ENCODE data around the gene CAMK2B.
A peak's percentile ranks its signal among the peaks of the same experiment; 100 is the strongest.

Gene CAMK2B

GRCh38 chr7:44325201-44325671 lies at the start of gene CAMK2B:
Gene CAMK2B (minus strand): TSS chr7:44325594. CDS start chr7:44325421, 173 bp downstream.
- FAIRE-seq, result no peak
- TF ChIP-seq POLR2A (IDR thresholded peaks at IDR 0.05; ENCODE audit: low read depth, low read length), result no peak
- DNase-seq (ENCODE audit: insufficient read length, low spot score), result no peak

- TF ChIP-seq POLR2A (IDR thresholded peaks at IDR 0.05; ENCODE audit: low read depth, low read length), result no peak
- DNase-seq (ENCODE audit: insufficient read length, low spot score) (no peak), FAIRE-seq (no peak)
Observed at GRCh38 chr7:44374007-44374763, 48.8 kb upstream of the CAMK2B start.

- FAIRE-seq, result no peak
- DNase-seq (ENCODE audit: insufficient read length, low spot score), result no peak
- no peak for TF ChIP-seq POLR2A (IDR thresholded peaks at IDR 0.05; ENCODE audit: low read depth, low read length)
Observed at GRCh38 chr7:44373418-44373740, 48.0 kb upstream of the CAMK2B start.

DNA sequence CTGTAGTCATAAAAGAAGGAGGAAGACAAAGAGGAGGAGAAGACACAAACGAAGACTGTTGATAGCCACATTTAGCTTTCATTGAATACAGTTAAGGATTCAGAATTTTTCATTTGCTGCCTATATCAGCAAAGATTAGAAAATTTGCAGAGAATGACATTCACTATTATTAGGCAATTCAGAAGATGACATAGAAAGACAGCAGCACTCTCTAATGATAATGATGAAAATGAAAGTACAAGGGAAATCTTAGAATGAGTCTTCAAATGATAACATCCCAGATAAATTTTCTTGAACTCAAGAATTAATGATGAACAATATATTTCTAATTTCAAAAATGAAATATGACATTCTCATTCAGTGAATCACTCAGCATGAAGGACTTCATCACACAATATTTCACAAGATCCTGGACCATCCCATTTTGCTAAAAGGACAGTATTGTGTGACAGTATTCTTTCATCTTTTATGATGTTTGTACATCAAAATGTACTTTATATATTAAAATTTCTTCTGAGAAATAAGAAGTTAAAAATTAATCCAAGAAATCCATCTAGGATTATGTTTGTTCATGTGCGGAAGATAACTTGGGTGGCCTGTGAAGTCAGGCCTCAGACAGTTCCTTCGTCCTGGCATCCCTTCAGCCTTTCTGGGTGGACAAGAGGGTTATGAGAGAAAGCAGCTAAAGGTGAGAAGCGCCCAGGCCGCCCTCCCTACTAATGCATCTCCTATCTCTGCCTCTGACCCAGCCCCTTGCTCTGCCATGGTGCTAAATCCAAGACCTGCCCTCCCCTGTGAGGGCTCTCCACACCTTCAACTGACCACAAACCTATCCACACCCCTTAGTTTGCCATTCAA lies 47.4 kb upstream of the CAMK2B start:
- no peak for DNase-seq (ENCODE audit: insufficient read length, low spot score)
- FAIRE-seq, result no peak
- TF ChIP-seq POLR2A (IDR thresholded peaks at IDR 0.05; ENCODE audit: low read depth, low read length), result no peak

DNA sequence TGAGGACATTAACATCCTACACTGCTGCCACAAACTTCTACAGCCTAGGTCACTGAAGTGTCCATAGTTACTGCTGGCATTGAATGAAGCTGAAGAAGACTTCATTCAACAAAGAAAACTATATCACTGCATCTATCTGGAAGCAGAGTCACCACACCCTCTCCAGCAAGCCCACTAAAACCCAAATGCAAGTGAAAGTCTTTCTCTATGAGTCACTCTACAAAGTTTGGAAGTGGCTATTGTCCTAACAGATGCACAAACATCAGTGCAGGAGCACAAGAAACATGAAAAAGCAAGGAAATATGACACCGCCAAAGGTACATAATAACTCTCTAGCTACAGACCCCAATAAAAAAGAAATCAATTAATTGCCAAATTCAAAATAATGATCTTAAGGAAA lies 43.5 kb upstream of the CAMK2B start:
- DNase-seq (ENCODE audit: insufficient read length, low spot score) (no peak), FAIRE-seq (peak; percentile 83)
- TF ChIP-seq POLR2A (IDR thresholded peaks at IDR 0.05; ENCODE audit: low read depth, low read length), result no peak

DNA sequence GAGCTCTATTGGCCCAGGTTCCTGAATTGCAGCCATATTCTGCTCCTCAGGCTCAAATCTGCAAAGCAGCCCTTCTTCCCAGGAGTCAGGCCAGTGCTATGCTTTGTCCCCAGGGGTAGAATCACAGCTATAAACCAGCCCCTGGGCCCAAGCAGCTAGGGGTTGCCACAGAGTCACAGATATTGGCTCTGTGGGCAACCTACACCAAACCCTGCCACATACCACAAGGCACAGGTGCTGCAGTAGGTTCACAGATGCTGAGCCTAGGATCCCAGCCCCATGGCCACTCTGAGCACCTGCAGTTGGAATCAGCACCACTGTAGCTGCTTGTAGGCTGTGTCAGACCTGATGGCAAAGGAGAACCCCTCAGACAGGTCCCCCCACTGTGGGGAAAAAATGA lies 43.1 kb upstream of the CAMK2B start:
- FAIRE-seq (no peak), DNase-seq (ENCODE audit: insufficient read length, low spot score) (no peak)
- TF ChIP-seq POLR2A (IDR thresholded peaks at IDR 0.05; ENCODE audit: low read depth, low read length), result no peak

DNA sequence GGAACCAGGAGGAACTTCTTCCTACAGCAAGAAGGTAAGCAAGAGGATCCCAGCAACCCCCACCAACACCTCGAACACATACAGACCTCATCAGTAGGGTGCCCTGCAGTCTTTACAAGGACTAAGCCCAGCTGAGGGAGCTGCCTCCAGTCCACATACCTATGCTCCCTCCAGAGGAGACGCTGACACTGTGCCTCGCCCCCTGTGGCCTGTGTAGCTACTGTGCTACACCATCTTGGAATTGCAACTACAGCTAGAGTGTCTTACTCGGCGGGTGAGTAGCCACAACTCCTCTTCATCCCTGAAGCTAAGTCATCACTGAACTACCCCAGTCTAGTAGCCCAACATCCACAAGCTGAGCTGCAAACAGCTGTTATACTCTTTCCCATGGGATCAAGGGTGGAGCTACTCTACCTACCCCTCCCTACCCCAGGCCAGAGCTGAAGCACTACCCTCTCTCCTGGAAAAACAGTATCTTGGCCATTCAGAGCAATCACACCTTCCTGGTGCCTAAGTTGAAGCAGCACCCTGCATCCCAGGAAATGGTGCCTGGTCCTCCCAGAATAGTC lies 42.2 kb upstream of the CAMK2B start:
- DNase-seq (ENCODE audit: insufficient read length, low spot score) (no peak), FAIRE-seq (no peak)
- no peak for TF ChIP-seq POLR2A (IDR thresholded peaks at IDR 0.05; ENCODE audit: low read depth, low read length)

GRCh38 chr7:44366986-44367385 lies 41.6 kb upstream of the CAMK2B start:
- FAIRE-seq (no peak), DNase-seq (ENCODE audit: insufficient read length, low spot score) (no peak)
- TF ChIP-seq POLR2A (IDR thresholded peaks at IDR 0.05; ENCODE audit: low read depth, low read length), result no peak

DNA sequence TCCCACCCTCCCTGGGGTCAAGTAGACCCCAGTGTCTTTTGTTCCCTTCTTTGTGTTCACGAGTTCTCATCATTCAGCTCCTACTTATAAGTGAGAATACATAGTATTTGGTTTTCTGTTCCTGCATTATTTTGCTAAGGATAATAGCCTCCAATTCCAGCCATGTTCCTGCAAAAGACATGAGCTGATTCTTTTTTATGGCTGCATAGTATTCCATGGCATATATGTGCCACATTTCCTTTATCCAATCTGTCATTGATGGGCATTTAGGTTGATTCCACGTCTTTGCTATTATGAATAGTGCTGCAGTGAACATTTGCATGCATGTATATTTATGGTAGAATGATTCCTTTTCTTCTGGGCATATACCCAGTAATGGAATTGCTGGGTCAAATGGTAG lies 28.3 kb upstream of the CAMK2B start:
- no peak for FAIRE-seq
- TF ChIP-seq POLR2A (IDR thresholded peaks at IDR 0.05; ENCODE audit: low read depth, low read length), result no peak

GRCh38 chr7:44348851-44349781 lies 23.7 kb upstream of the CAMK2B start:
- DNase-seq (ENCODE audit: insufficient read length, low spot score), result no peak
- no peak for FAIRE-seq
- no peak for TF ChIP-seq POLR2A (IDR thresholded peaks at IDR 0.05; ENCODE audit: low read depth, low read length)

More for the DNA sequence above, 28.3 kb upstream of the CAMK2B start:
- no peak for DNase-seq (ENCODE audit: insufficient read length, low spot score)

GRCh38 chr7:44348300-44348699 lies 22.9 kb upstream of the CAMK2B start:
- TF ChIP-seq POLR2A (IDR thresholded peaks at IDR 0.05; ENCODE audit: low read depth, low read length), result no peak
- DNase-seq (ENCODE audit: insufficient read length, low spot score) (peak; percentile 70), FAIRE-seq (no peak)

GRCh38 chr7:44347546-44348114 lies 22.2 kb upstream of the CAMK2B start:
- TF ChIP-seq POLR2A (IDR thresholded peaks at IDR 0.05; ENCODE audit: low read depth, low read length), result no peak
- no peak for DNase-seq (ENCODE audit: insufficient read length, low spot score)
- no peak for FAIRE-seq

DNA sequence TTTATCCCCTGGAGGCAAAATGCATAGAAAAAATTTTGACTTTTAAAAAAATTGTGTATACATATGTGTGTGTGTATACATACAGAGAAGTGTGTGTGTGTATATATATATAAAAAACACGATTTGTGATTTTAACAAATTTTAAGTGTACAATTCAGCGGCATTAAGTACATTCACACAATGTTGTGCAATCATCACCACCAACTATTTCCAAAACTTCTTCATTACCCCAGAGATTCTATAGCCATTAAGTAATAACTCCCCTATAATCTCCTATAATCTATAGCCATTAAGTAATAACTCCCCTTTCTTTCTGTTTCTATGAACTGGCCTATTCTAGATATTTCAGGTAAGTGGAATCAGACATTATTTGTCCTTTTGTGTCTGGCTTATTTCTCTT lies 20.7 kb upstream of the CAMK2B start:
- DNase-seq (ENCODE audit: insufficient read length, low spot score) (no peak), FAIRE-seq (no peak)
- TF ChIP-seq POLR2A (IDR thresholded peaks at IDR 0.05; ENCODE audit: low read depth, low read length), result no peak

Data from H54 (cell line).